Fibroblast of villous mesenchyme (primary cell): ENCODE results near the gene PDE4C. TPM values are rescaled to one million over a fixed set of nuclear protein-coding genes. Genes with fewer than 3 reads are reported as not detected.

Experiments used
- DNase-seq: peaks from one replicate; pipeline ENCODE4 v3.0.0-alpha.2; 2010; ENCODE audit warnings: low read depth
- H3K4me3 ChIP-seq: 2 replicates; pipeline ENCODE4 v1.5.1; 2011; ENCODE audit warnings: low read depth, mild to moderate bottlenecking, low read length
- total RNA-seq: library from RNA; depleted of rRNA; stranded (reverse); fragments of >200 nt; gene quantifications from 2 replicates; pipeline ENCODE4 v1.2.3, GENCODE V29; 2012
- TF ChIP-seq, protein P1 (sequence below): IDR thresholded peaks from 2 replicates; pipeline ENCODE4 v1.5.1; 2012; ENCODE audit warnings: low read depth, mild to moderate bottlenecking, low read length; ENCODE audit not compliant: insufficient read depth

PDE4C gene
- total RNA-seq, 1 donor: under 0.01 TPM

DNA sequence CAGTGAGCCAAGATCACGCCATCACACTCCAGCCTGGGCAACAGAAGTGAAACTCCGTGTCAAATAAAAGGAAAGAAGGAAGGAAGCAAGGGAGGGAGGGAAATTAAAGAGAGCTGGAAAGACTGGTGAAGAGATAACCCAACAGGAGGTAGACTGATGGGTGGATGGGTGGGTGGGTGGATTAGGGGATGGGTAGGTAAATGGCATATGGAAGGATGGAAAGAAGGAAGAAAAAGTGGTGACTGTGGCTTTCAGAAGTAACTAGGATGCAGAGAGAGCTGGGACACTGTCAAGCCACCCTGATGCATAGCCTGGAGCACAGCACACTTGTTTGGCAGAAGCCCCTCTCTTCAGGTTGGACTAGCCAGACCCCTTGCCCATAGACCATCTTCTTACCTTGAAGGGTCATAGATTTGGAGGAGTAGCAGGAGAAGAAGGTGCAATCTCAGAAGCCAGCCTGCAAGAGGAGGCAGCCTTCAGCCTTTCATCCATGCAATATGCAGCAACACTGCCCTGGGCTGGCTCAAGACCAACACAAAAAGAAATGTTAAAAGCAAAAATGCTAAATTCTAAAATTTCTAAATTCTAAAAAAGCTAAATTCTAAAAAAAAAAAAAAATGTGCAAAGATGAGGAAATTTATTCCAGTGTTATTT lies 43.0 kb upstream of the PDE4C start:
- no peak overlapping the region for H3K4me3 ChIP-seq
- TF ChIP-seq, protein P1, sequence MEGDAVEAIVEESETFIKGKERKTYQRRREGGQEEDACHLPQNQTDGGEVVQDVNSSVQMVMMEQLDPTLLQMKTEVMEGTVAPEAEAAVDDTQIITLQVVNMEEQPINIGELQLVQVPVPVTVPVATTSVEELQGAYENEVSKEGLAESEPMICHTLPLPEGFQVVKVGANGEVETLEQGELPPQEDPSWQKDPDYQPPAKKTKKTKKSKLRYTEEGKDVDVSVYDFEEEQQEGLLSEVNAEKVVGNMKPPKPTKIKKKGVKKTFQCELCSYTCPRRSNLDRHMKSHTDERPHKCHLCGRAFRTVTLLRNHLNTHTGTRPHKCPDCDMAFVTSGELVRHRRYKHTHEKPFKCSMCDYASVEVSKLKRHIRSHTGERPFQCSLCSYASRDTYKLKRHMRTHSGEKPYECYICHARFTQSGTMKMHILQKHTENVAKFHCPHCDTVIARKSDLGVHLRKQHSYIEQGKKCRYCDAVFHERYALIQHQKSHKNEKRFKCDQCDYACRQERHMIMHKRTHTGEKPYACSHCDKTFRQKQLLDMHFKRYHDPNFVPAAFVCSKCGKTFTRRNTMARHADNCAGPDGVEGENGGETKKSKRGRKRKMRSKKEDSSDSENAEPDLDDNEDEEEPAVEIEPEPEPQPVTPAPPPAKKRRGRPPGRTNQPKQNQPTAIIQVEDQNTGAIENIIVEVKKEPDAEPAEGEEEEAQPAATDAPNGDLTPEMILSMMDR: no peak
- DNase-seq: no peak

DNA sequence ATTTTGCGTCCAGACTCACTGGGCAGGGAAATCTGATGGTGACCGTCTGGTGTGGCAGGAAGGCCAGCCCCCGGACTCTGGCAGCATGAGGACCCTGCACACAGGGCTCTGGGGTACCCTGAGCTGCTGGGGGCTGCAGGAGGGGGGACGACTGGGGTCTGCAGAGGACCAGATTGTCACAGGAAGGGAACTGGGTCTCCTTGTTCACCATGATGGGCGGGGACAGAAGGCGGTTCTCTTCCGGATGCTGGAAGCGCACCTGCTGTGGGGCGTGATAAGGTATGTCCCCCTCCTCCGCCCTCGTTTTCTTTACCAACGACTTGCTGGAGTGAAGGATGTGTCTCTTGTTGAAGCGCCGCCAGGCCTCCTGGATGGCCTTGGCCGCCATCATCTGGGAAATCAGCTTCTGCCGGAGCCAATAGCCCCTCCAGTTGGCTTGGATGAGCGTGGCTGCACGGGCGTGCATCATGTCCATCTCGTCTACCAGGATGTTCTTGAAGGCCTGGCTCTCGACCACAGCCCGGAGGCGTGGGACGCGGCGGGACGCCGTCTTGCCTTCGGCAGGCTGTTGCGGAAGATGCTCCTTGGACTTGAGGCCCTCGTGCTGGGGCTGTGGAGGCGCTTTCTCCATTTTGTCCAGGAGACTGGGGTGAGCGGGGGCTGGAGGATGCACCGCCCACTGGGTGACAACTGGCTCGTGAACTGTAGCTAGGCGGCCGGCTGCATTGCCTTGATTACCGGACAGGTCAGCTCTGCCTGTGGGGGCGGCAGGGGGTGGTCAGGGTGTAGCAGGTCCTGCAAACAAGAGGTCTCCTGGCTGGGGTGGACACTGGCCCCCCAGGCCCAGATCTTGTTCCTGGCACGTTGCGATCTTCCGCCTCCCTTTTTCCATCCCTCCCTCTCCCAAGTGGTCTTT lies 40.8 kb upstream of the PDE4C start:
- TF ChIP-seq, protein P1: no peak
- no peak overlapping the region for H3K4me3 ChIP-seq
- DNase-seq: no peak

DNA sequence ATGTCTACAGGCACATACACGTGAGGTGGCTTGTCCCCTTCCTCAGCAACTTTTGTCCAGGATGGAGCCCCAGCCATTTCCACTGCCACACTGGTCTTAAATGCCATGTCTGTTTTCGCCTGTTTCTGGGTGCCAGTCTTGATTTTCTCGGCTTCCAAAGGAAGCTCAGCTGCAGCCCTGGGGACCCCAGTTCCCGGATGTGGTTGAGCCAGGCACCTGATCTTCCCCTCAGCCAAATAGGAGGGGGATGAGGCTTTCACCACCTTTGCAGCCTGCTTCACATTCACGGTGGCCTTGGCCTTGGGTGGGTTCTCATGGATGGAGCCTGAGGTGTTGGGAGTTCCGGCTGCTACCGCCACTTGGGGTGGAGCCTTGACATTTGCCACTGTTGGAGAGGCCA lies 39.3 kb upstream of the PDE4C start:
- H3K4me3 ChIP-seq: no peak overlapping the region
- no peak for DNase-seq
- TF ChIP-seq, protein P1: no peak

DNA sequence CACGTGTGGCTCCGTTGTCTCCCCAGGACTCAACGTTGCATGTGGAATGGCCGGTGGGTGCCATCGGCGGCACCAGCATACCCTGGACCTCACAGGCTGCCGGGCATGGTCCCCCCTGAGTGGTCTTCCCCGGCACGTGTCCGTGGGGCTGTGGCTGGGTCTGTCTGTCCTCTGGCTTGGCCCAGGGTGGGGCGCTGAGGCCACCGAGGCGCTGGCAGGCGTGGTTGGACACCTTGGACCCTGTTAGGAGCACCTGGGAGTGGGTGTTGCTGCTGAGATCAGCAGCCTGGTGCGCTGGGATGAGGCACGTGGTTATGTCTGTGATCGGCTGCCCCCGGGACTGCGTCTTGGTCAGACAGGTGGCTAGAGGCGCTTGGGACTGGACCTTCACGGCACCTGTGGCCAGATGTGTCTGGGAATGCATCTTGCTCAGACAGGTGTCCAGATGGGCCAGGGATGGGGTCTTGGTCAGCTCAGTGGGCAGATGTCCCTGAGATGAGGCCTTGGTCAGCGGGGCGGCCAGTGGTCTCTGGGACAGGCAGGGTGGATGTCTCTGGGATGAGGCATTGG lies 38.8 kb upstream of the PDE4C start:
- TF ChIP-seq, protein P1: no peak
- no peak for DNase-seq
- H3K4me3 ChIP-seq: no peak overlapping the region

DNA sequence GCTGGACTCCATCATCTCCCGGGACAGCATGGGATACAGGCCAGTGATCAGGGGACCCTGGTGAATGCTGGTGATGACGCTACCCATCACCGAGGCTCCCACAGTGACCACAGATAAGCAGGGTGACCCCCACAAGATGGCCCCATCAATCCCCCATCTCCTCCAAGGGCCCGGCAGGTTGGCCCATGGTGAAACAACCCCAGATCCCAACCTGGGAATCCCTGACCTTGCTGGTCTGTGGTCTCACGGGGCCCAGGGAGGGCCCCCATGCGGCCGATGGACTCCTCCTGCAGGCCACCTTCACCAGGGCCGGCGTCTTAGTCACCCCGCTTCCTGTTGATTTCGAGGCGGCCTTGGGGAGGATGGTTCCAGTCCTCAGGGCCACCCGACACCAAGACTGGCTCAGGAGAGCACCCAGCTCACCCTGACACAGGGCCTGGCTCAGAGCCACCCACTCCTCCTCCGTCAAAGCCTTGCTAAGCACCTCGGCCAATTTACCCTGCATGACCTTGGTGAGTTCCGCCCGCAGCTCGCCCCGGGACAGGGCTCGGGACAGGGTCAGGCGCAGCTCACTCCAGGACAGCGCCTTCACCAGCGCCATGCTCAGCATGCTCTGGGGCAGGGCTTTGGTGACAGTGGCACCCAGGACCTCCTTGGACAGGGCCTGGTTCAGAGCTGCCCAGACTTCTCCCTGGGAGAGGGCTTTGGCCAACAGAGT lies 38.1 kb upstream of the PDE4C start:
- H3K4me3 ChIP-seq: no peak overlapping the region
- DNase-seq: no peak
- TF ChIP-seq, protein P1: no peak

DNA sequence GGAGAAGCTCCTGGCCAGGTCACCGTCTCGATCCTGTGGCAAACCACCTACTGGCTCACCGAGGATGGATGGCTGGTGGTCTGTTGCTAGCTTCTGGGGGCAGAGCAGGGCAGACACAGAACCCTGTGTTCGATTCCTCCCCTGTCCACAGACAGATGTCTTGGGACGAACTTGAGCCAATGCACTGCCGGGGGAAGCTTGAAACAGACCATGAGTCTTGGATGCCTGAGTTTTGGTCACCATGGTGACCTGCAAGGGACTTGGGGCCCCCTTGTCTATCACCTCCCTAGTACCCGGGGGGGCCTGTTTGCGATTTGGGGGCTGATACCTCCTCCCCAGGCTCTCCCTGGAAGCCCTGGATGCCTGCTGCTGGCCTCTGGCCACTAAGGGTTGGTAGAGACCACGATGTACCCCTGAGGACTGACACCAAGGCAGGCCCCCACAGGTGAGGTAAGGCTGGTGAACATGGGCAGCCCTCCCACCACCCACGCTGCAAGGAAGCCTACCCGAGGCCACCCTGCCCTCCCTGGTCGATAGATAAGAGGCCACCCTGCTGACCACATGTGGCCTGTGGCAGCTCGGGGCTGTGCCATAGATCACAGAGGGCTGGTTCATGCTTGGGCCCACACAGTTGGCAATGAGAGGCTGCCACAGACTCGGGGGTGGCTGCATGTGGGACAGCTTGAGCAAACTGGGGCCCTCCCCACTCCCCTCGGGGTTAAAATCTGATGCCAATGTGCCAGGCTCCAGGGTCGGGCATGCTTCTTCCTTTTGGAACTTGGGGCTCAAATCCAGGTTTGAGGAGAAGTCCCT lies 37.3 kb upstream of the PDE4C start:
- no peak overlapping the region for H3K4me3 ChIP-seq
- DNase-seq: no peak
- TF ChIP-seq, protein P1: no peak
